ENCODE data around the gene PCSK9. TPM values are rescaled to one million over a fixed set of nuclear protein-coding genes. Genes with fewer than 3 reads are reported as not detected.

Gene PCSK9
- total and polyA plus RNA-seq, 2 of the 13 experiments (the other 11 are each of a cell fraction or from before 2014, with no cell fraction given), result 33.3 to 80.5 TPM

DNA sequence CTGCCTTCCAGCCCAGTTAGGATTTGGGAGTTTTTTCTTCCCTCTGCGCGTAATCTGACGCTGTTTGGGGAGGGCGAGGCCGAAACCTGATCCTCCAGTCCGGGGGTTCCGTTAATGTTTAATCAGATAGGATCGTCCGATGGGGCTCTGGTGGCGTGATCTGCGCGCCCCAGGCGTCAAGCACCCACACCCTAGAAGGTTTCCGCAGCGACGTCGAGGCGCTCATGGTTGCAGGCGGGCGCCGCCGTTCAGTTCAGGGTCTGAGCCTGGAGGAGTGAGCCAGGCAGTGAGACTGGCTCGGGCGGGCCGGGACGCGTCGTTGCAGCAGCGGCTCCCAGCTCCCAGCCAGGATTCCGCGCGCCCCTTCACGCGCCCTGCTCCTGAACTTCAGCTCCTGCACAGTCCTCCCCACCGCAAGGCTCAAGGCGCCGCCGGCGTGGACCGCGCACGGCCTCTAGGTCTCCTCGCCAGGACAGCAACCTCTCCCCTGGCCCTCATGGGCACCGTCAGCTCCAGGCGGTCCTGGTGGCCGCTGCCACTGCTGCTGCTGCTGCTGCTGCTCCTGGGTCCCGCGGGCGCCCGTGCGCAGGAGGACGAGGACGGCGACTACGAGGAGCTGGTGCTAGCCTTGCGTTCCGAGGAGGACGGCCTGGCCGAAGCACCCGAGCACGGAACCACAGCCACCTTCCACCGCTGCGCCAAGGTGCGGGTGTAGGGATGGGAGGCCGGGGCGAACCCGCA lies at the start of gene PCSK9 (continued):
- TF ChIP-seq, protein P1, sequence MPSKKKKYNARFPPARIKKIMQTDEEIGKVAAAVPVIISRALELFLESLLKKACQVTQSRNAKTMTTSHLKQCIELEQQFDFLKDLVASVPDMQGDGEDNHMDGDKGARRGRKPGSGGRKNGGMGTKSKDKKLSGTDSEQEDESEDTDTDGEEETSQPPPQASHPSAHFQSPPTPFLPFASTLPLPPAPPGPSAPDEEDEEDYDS (CRISPR knock-in tag; IDR thresholded peaks at IDR 0.05), result peak; percentile 84
- peak; percentile 85 for TF ChIP-seq MED8 (CRISPR knock-in tag; IDR thresholded peaks at IDR 0.05; ENCODE audit: insufficient replicate concordance)
- peak; percentile 76; the same call in 1 of the 2 replicates for TF ChIP-seq ZNF530 (CRISPR knock-in tag; IDR thresholded peaks at IDR 0.05; ENCODE audit: low read depth)
- TF ChIP-seq CREM (IDR thresholded peaks at IDR 0.05), result peak; percentile 66; the same call in 1 of the 2 replicates
- TF ChIP-seq CREM (CRISPR knock-in tag; IDR thresholded peaks at IDR 0.05), result no peak
- peak; percentile 38; the same call in 1 of the 2 replicates for TF ChIP-seq PHF20 (CRISPR knock-in tag; IDR thresholded peaks at IDR 0.05)
- TF ChIP-seq RARG (CRISPR knock-in tag; IDR thresholded peaks at IDR 0.05; ENCODE audit: low read depth), result 0 out of 2 replicates have a peak, but pooled peaks have one; percentile 46
- TF ChIP-seq ADNP (CRISPR knock-in tag; IDR thresholded peaks at IDR 0.05), result no peak; the same call in 1 of the 2 replicates
- no peak for TF ChIP-seq ZNF296 (CRISPR knock-in tag; conservative IDR thresholded peaks at IDR 0.05)
- TF ChIP-seq, protein P2, sequence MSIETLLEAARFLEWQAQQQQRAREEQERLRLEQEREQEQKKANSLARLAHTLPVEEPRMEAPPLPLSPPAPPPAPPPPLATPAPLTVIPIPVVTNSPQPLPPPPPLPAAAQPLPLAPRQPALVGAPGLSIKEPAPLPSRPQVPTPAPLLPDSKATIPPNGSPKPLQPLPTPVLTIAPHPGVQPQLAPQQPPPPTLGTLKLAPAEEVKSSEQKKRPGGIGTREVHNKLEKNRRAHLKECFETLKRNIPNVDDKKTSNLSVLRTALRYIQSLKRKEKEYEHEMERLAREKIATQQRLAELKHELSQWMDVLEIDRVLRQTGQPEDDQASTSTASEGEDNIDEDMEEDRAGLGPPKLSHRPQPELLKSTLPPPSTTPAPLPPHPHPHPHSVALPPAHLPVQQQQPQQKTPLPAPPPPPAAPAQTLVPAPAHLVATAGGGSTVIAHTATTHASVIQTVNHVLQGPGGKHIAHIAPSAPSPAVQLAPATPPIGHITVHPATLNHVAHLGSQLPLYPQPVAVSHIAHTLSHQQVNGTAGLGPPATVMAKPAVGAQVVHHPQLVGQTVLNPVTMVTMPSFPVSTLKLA (IDR thresholded peaks at IDR 0.05), result no peak
- TF ChIP-seq, protein P3, sequence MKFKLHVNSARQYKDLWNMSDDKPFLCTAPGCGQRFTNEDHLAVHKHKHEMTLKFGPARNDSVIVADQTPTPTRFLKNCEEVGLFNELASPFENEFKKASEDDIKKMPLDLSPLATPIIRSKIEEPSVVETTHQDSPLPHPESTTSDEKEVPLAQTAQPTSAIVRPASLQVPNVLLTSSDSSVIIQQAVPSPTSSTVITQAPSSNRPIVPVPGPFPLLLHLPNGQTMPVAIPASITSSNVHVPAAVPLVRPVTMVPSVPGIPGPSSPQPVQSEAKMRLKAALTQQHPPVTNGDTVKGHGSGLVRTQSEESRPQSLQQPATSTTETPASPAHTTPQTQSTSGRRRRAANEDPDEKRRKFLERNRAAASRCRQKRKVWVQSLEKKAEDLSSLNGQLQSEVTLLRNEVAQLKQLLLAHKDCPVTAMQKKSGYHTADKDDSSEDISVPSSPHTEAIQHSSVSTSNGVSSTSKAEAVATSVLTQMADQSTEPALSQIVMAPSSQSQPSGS (CRISPR knock-in tag; IDR thresholded peaks at IDR 0.05), result peak; percentile 77
- TF ChIP-seq ZNF768 (CRISPR knock-in tag; IDR thresholded peaks at IDR 0.05), result peak; percentile 56
- peak; percentile 96 for TF ChIP-seq ZNF598 (CRISPR knock-in tag; IDR thresholded peaks at IDR 0.05; ENCODE audit: borderline replicate concordance)
- TF ChIP-seq ZNF468 (CRISPR knock-in tag; IDR thresholded peaks at IDR 0.05), result 0 out of 2 replicates have a peak, but pooled peaks have one; percentile 72
- TF ChIP-seq, protein P4, sequence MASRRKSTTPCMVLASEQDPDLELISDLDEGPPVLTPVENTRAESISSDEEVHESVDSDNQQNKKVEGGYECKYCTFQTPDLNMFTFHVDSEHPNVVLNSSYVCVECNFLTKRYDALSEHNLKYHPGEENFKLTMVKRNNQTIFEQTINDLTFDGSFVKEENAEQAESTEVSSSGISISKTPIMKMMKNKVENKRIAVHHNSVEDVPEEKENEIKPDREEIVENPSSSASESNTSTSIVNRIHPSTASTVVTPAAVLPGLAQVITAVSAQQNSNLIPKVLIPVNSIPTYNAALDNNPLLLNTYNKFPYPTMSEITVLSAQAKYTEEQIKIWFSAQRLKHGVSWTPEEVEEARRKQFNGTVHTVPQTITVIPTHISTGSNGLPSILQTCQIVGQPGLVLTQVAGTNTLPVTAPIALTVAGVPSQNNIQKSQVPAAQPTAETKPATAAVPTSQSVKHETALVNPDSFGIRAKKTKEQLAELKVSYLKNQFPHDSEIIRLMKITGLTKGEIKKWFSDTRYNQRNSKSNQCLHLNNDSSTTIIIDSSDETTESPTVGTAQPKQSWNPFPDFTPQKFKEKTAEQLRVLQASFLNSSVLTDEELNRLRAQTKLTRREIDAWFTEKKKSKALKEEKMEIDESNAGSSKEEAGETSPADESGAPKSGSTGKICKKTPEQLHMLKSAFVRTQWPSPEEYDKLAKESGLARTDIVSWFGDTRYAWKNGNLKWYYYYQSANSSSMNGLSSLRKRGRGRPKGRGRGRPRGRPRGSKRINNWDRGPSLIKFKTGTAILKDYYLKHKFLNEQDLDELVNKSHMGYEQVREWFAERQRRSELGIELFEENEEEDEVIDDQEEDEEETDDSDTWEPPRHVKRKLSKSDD (CRISPR knock-in tag; IDR thresholded peaks at IDR 0.05; ENCODE audit: low read depth), result peak; percentile 90; the same call in 1 of the 2 replicates
- no peak for TF ChIP-seq GTF2F1 (IDR thresholded peaks at IDR 0.05; ENCODE audit: low read length)
- TF ChIP-seq, protein P5, sequence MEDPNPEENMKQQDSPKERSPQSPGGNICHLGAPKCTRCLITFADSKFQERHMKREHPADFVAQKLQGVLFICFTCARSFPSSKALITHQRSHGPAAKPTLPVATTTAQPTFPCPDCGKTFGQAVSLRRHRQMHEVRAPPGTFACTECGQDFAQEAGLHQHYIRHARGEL (CRISPR knock-in tag; IDR thresholded peaks at IDR 0.05), result peak; percentile 29; the same call in 1 of the 2 replicates
- no peak; the same call in 1 of the 2 replicates for TF ChIP-seq FOXO1 (CRISPR knock-in tag; IDR thresholded peaks at IDR 0.05)
- TF ChIP-seq ZNF773 (CRISPR knock-in tag; IDR thresholded peaks at IDR 0.05; ENCODE audit: borderline replicate concordance), result peak; percentile 93
- TF ChIP-seq REL (CRISPR knock-in tag; conservative IDR thresholded peaks at IDR 0.05), result peak; percentile 83; the same call in 1 of the 2 replicates
- no peak for TF ChIP-seq AHR (CRISPR knock-in tag; IDR thresholded peaks at IDR 0.05)
- no peak for TF ChIP-seq JARID2 (CRISPR knock-in tag; IDR thresholded peaks at IDR 0.05; ENCODE audit: insufficient replicate concordance)
- peak; percentile 28; the same call in 1 of the 2 replicates for TF ChIP-seq RXRB (CRISPR knock-in tag; IDR thresholded peaks at IDR 0.05; ENCODE audit: borderline replicate concordance)
- peak; percentile 54 for TF ChIP-seq ZBTB7B (CRISPR knock-in tag; IDR thresholded peaks at IDR 0.05)
